Prostate gland (tissue), 2 donors: Measurements from ENCODE around the gene STRA8. TPM values are rescaled to one million over a fixed set of nuclear protein-coding genes. Genes with fewer than 3 reads are reported as not detected.

Experiments used
- DNase-seq: peaks from one replicate; pipeline ENCODE4 v3.0.0-alpha.2; 2019; ENCODE audit warnings: low spot score
- H3K27ac ChIP-seq, 2 donors: fragments of 200-600 bp; sonication (generic); 2 replicates each; pipeline ENCODE4 v1.5.1; 2017 to 2019
- H3K27me3 ChIP-seq: fragments of 200-600 bp; sonication (generic); replicated peaks from 2 replicates; pipeline ENCODE4 v1.5.1; 2019; ENCODE audit not compliant: insufficient read depth
- H3K36me3 ChIP-seq, 2 donors: fragments of 200-600 bp; sonication (generic); 1 replicate in 1 of 2; 2 replicates in 1 of 2; pipeline versions ENCODE4 v1.5.1 to v1.8.1; 2017 to 2019
- H3K4me1 ChIP-seq: fragments of 200-600 bp; sonication (generic); replicated peaks from 2 replicates; pipeline ENCODE4 v1.5.1; 2019
- H3K4me3 ChIP-seq, 2 donors: fragments of 200-600 bp; sonication (generic); 2 replicates each; pipeline ENCODE4 v1.5.1; 2017 to 2019
- H3K9me3 ChIP-seq: fragments of 200-600 bp; sonication (generic); 2 replicates; pipeline ENCODE4 v1.5.1; 2017
- CTCF ChIP-seq, 4 experiments: fragments of 200-600 bp in 2 of 4; fragments of 450-650 bp in 2 of 4; sonication (generic) in 2 of 4; IDR thresholded peaks; 1 replicate in 3 of 4; 2 replicates in 1 of 4; pipeline ENCODE4 v1.5.1; 2016 to 2019; ENCODE audit warnings: antibody characterized with exemption in 4 of 4, mild to moderate bottlenecking in 2 of 4, moderate library complexity in 2 of 4
- POLR2A ChIP-seq: fragments of 450-650 bp; IDR thresholded peaks from one replicate; pipeline ENCODE4 v1.6.1; 2016; ENCODE audit warnings: antibody characterized with exemption, mild to moderate bottlenecking
- POLR2AphosphoS5 ChIP-seq: sonication (generic); formaldehyde crosslinking; IDR thresholded peaks from one replicate; pipeline ENCODE4 v1.6.1; 2017; ENCODE audit warnings: antibody characterized with exemption
- WGBS: methylation state at CpG from one replicate; pipeline ENCODE4 v1.1.5; 2018; 5-methylcytosine and 5-hydroxymethylcytosine counted together
- intact Hi-C: fragments of 100-400 bp; cut with DNase I; formaldehyde crosslinking; loops from one replicate; pipeline ENCODE4 v1.14.2; 2022
- total RNA-seq, 2 donors: library from RNA; depleted of rRNA; stranded (reverse); fragments of >200 nt; gene quantifications; one replicate each; pipeline ENCODE4 v1.1.0, GENCODE V29; 2016

The STRA8 gene
- total RNA-seq, 2 donors from 2014 or later = not detected

DNA sequence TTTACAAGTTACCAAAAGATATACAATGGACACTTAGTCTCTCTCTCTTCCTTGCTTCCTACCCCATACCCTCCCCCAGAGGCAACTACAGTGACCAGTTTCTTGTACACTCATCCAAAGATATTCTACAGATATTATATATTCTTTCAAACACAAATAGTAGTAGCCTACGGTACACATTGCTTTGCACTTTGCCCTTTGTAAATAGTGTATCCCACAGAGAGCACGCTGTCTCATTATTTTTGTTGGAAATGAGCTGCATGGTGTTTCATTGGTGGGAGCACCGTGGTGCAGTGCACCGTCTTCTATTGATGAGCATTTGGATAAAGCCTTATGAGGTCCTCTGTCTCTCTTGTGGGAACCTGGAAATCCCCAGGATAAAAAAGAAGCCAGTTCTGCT is 24.2 kb downstream of the STRA8 start:
- no peak for DNase-seq
- 82% methylated on average over 4 of the region's 4 CpGs for WGBS
- Histone ChIP-seq H3K4me3 (no peak overlapping the region), H3K36me3 (no peaks in the 10 kb centered on the region), H3K9me3 (no peaks in the 10 kb centered on the region), H3K27ac (no peak overlapping the region), H3K27me3 (no peaks in the 10 kb centered on the region), H3K4me1 (no peaks in the 10 kb centered on the region)
- intact Hi-C loops = no loop called here
- TF ChIP-seq CTCF (IDR thresholded peaks at IDR 0.05) (no peak), POLR2AphosphoS5 (no peak), POLR2A (no peak)

GRCh38 chr7:135258585-135258984 is 24.9 kb downstream of the STRA8 start:
- no peak overlapping the region for H3K27ac ChIP-seq
- no peaks in the 10 kb centered on the region for H3K4me1 ChIP-seq
- no peak for DNase-seq
- H3K36me3 ChIP-seq = no peaks in the 10 kb centered on the region
- H3K9me3 ChIP-seq = no peaks in the 10 kb centered on the region
- no peaks in the 10 kb centered on the region for H3K27me3 ChIP-seq
- intact Hi-C loops = no loop called here
- no peak for TF ChIP-seq CTCF (IDR thresholded peaks at IDR 0.05)
- no peak for TF ChIP-seq POLR2AphosphoS5
- no peak for TF ChIP-seq POLR2A
- WGBS = 91% methylated on average over 3 of the region's 3 CpGs
- no peak overlapping the region for H3K4me3 ChIP-seq

GRCh38 chr7:135259702-135260101 is 26.1 kb downstream of the STRA8 start:
- no peak overlapping the region for H3K27ac ChIP-seq
- intact Hi-C loops = loop anchor here (10.0 kb wide), 1 partner anchor 575 kb away; no protein-coding TSS in a partner anchor
- no peaks in the 10 kb centered on the region for H3K36me3 ChIP-seq
- WGBS = 90% methylated on average over 6 of the region's 6 CpGs
- H3K9me3 ChIP-seq = no peaks in the 10 kb centered on the region
- no peak for TF ChIP-seq POLR2AphosphoS5
- no peak for TF ChIP-seq POLR2A
- TF ChIP-seq CTCF (IDR thresholded peaks at IDR 0.05) = no peak
- no peaks in the 10 kb centered on the region for H3K4me1 ChIP-seq
- no peak overlapping the region for H3K4me3 ChIP-seq
- DNase-seq = no peak
- H3K27me3 ChIP-seq = no peaks in the 10 kb centered on the region

DNA sequence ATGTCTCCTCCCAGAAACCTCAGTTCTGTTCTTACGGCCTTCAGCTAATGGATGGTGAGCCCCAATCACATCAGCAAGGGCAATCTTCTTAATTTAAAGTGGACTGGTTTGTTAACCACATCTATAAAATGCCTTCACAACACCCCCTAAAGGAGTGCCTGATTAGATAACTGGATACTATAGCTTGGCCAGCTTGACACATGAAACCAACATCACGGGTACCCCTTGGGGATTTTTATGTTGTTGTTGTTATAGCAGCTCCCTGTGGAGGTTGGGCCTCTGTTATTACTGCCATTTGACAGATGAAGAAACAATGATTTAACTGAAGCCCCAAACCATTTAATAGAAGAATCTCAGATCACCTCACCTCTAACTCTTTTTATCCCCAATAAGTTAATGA is 26.8 kb downstream of the STRA8 start:
- Histone ChIP-seq H3K27ac (no peak overlapping the region), H3K27me3 (no peaks in the 10 kb centered on the region), H3K36me3 (no peaks in the 10 kb centered on the region), H3K9me3 (no peaks in the 10 kb centered on the region), H3K4me3 (no peak overlapping the region), H3K4me1 (no peaks in the 10 kb centered on the region)
- intact Hi-C loops = loop anchor here (10.0 kb wide), 1 partner anchor 576 kb away; no protein-coding TSS in a partner anchor
- DNase-seq = no peak
- TF ChIP-seq POLR2AphosphoS5 (no peak), CTCF (IDR thresholded peaks at IDR 0.05) (no peak), POLR2A (no peak)
- 78% methylated on average over 2 of the region's 2 CpGs for WGBS

DNA sequence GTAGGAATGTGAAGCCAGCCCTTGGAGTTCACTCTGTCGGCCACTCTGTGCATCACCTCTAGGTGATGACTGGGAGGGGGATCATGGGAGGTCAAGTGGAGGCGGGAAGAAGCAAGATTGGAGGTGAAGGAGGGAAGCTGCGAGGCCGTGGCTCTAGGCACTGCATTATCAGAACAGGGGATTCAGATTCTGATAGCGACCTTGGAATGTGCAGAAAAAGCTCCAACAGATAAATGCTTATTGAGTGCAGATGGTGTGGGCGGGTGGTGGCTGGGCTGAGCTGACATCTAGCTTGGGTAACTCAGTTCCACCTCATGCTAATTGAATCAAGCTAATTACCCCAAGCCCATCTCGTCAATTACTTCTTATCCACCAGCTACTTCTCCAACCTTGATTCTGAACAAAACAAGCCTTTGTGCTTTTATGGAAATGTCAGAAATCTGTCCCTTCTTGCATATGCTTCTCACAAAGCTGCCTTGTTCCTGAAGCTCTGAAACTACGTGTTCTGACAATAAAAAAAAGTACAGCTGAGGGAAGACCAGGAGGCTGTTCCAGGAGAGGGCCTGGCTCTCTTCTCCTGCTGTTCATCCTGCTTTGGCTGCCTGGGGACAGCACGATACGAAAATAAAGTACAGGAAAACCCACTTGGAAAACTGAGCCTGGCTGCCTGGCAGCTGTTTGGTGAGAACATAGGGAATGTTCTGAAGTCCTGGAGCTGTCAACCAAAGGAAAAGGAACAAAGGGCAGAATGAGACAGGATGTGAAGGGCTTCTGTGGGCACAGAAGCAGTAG is 27.5 kb downstream of the STRA8 start:
- Histone ChIP-seq H3K9me3 (no peaks in the 10 kb centered on the region), H3K36me3 (no peaks in the 10 kb centered on the region), H3K27ac (peak overlapping the region; percentile 9 to 46), H3K27me3 (no peaks in the 10 kb centered on the region), H3K4me3 (no peak overlapping the region), H3K4me1 (no peaks in the 10 kb centered on the region)
- TF ChIP-seq POLR2A = no peak
- no peak for TF ChIP-seq CTCF (IDR thresholded peaks at IDR 0.05)
- no peak for TF ChIP-seq POLR2AphosphoS5
- DNase-seq = no peak
- intact Hi-C loops = loop anchor here (10.0 kb wide), 1 partner anchor 576 kb away; no protein-coding TSS in a partner anchor
- WGBS = 43% methylated on average over 10 of the region's 10 CpGs
